Measurements from ENCODE around the gene GPSM1. TPM values are rescaled to one million over a fixed set of nuclear protein-coding genes. Genes with fewer than 3 reads are reported as not detected.
A peak's percentile ranks its signal among the peaks of the same experiment; 100 is the strongest.

GPSM1 gene
- total RNA-seq, 1 experiment from 2014 or later = 26.9 TPM

- Histone ChIP-seq H3K9ac (ENCODE audit: low read length) (no peak overlapping the region), H3K4me2 (ENCODE audit: low read length) (no peak overlapping the region), H3K4me1 (ENCODE audit: insufficient read depth, low read length) (peaks cover 12% of the 10 kb centered on the region), H3K4me3 (ENCODE audit: low read length) (no peak overlapping the region), H3K36me3 (ENCODE audit: low read depth, low read length) (peaks cover 7% of the 10 kb centered on the region), H3K9me3 (ENCODE audit: low read length) (no peaks in the 10 kb centered on the region), H3K79me2 (ENCODE audit: low read length) (peaks cover 23% of the 10 kb centered on the region), H3K27ac (ENCODE audit: low read length) (no peak overlapping the region), H3K9me2 (replicated peaks; ENCODE audit: low read length) (no peaks in the 10 kb centered on the region), H3K27me3 (ENCODE audit: low read length) (no peaks in the 10 kb centered on the region), H2AFZ (ENCODE audit: low read length) (no peak overlapping the region), H3F3A (ENCODE audit: low read length, unreplicated experiment) (no peaks in the 10 kb centered on the region), H4K20me1 (ENCODE audit: low read length) (no peaks in the 10 kb centered on the region)
- intact Hi-C loops (cut with micrococcal nuclease) = no loop called here
- no peak for DNase-seq
- CTCF ChIA-PET = no interaction called here
- TF ChIP-seq CTCF (conservative IDR thresholded peaks at IDR 0.05; ENCODE audit: low read depth, low read length) (no peak), EZH2 (IDR thresholded peaks at IDR 0.05; ENCODE audit: low read length, unreplicated experiment) (no peak), EZH2phosphoT487 (IDR thresholded peaks at IDR 0.05; ENCODE audit: borderline replicate concordance, low read length) (no peak)
- BruUV-seq (replicated peaks) = no TSS peak
- POLR2A ChIA-PET (ENCODE audit: unreplicated experiment) = no interaction called here
- ATAC-seq = no peak
Observed at GRCh38 chr9:136395345-136396218, 68.2 kb downstream of the GPSM1 start.

- Histone ChIP-seq H3K36me3 (ENCODE audit: low read depth, low read length) (peaks cover 7% of the 10 kb centered on the region), H4K20me1 (ENCODE audit: low read length) (no peaks in the 10 kb centered on the region), H3K4me1 (ENCODE audit: insufficient read depth, low read length) (peaks cover 12% of the 10 kb centered on the region), H2AFZ (ENCODE audit: low read length) (no peak overlapping the region), H3K9ac (ENCODE audit: low read length) (no peak overlapping the region), H3K27ac (ENCODE audit: low read length) (no peak overlapping the region), H3K4me3 (ENCODE audit: low read length) (no peak overlapping the region), H3K27me3 (ENCODE audit: low read length) (no peaks in the 10 kb centered on the region), H3K9me2 (replicated peaks; ENCODE audit: low read length) (no peaks in the 10 kb centered on the region), H3K9me3 (ENCODE audit: low read length) (no peaks in the 10 kb centered on the region), H3K4me2 (ENCODE audit: low read length) (no peak overlapping the region), H3F3A (ENCODE audit: low read length, unreplicated experiment) (no peaks in the 10 kb centered on the region), H3K79me2 (ENCODE audit: low read length) (peaks cover 23% of the 10 kb centered on the region)
- no TSS peak for BruUV-seq (replicated peaks)
- DNase-seq (no peak), ATAC-seq (peak; percentile 6; the same call in 1 of the 2 replicates)
- TF ChIP-seq EZH2 (IDR thresholded peaks at IDR 0.05; ENCODE audit: low read length, unreplicated experiment) (no peak), EZH2phosphoT487 (IDR thresholded peaks at IDR 0.05; ENCODE audit: borderline replicate concordance, low read length) (no peak), CTCF (conservative IDR thresholded peaks at IDR 0.05; ENCODE audit: low read depth, low read length) (no peak)
- POLR2A ChIA-PET (ENCODE audit: unreplicated experiment) = interaction anchor here (1.0 kb wide), 1 partner anchor 33 kb away, joined by 6 read pairs; no protein-coding TSS in a partner anchor
- intact Hi-C loops (cut with micrococcal nuclease) = no loop called here
- CTCF ChIA-PET = no interaction called here
Observed at GRCh38 chr9:136396219-136396515, 68.8 kb downstream of the GPSM1 start.

- no TSS peak for BruUV-seq (replicated peaks)
- CTCF ChIA-PET = no interaction called here
- Histone ChIP-seq H3K4me2 (ENCODE audit: low read length) (no peak overlapping the region), H3F3A (ENCODE audit: low read length, unreplicated experiment) (no peaks in the 10 kb centered on the region), H4K20me1 (ENCODE audit: low read length) (no peaks in the 10 kb centered on the region), H3K9ac (ENCODE audit: low read length) (no peak overlapping the region), H3K27ac (ENCODE audit: low read length) (no peak overlapping the region), H3K4me3 (ENCODE audit: low read length) (no peak overlapping the region), H3K79me2 (ENCODE audit: low read length) (peaks cover 23% of the 10 kb centered on the region), H2AFZ (ENCODE audit: low read length) (no peak overlapping the region), H3K9me2 (replicated peaks; ENCODE audit: low read length) (no peaks in the 10 kb centered on the region), H3K9me3 (ENCODE audit: low read length) (no peaks in the 10 kb centered on the region), H3K27me3 (ENCODE audit: low read length) (no peaks in the 10 kb centered on the region), H3K36me3 (ENCODE audit: low read depth, low read length) (peaks cover 7% of the 10 kb centered on the region), H3K4me1 (ENCODE audit: insufficient read depth, low read length) (peaks cover 12% of the 10 kb centered on the region)
- POLR2A ChIA-PET (ENCODE audit: unreplicated experiment) = no interaction called here
- DNase-seq = no peak
- ATAC-seq = no peak
- intact Hi-C loops (cut with micrococcal nuclease) = no loop called here
- TF ChIP-seq EZH2phosphoT487 (IDR thresholded peaks at IDR 0.05; ENCODE audit: borderline replicate concordance, low read length) (no peak), CTCF (conservative IDR thresholded peaks at IDR 0.05; ENCODE audit: low read depth, low read length) (no peak), EZH2 (IDR thresholded peaks at IDR 0.05; ENCODE audit: low read length, unreplicated experiment) (no peak)
Observed at GRCh38 chr9:136397643-136398042, 70.3 kb downstream of the GPSM1 start.

Measured in PC-3 (cell line).